H1 (cell line): ENCODE data around the gene LAMC1. TPM values are rescaled to one million over a fixed set of nuclear protein-coding genes. Genes with fewer than 3 reads are reported as not detected.

Source experiments
- CTCF ChIA-PET: fragments of 300-600 bp; sonication (Branson Sonifier 250); formaldehyde crosslinking; loops from one replicate; lab custom pipeline; 2021; ENCODE audit not compliant: partially characterized antibody; lab: Charles Lee
- POLR2A ChIA-PET: fragments of 300-600 bp; sonication (Branson Sonifier 250); formaldehyde crosslinking; loops from one replicate; lab custom pipeline; 2021; ENCODE audit warnings: inconsistent platforms; ENCODE audit not compliant: partially characterized antibody; lab: Charles Lee
- DNase-seq, 2 experiments: peaks; one replicate each; pipeline versions ENCODE4 v3.0.0 to v3.0.0-alpha.2; 2010 to 2022; ENCODE audit warnings: low spot score in 2 of 2, low read depth in 1 of 2, mixed read lengths in 1 of 2
- FAIRE-seq: peaks from 2 replicates; lab custom pipeline; 2011; peaks lifted over from hg19 to GRCh38; lab: Jason Lieb, UNC
- H2AFZ ChIP-seq: 2 replicates; pipeline ENCODE4 v1.8.1; 2012; ENCODE audit warnings: low read length, inconsistent platforms
- H2AK5ac ChIP-seq: 2 replicates; pipeline ENCODE4 v1.6.1; 2013; ENCODE audit warnings: low read depth, low read length
- H2BK120ac ChIP-seq: replicated peaks from 2 replicates; pipeline ENCODE3; 2013; ENCODE audit warnings: low read depth, low read length, inconsistent platforms
- H2BK12ac ChIP-seq: 2 replicates; pipeline ENCODE4 v1.6.1; 2013; ENCODE audit warnings: low read depth, low read length
- H2BK15ac ChIP-seq: 2 replicates; pipeline ENCODE4 v1.6.1; 2013; ENCODE audit warnings: low read length
- H2BK20ac ChIP-seq: 2 replicates; pipeline ENCODE4 v1.6.1; 2013; ENCODE audit warnings: low read length
- H2BK5ac ChIP-seq: 2 replicates; pipeline ENCODE4 v1.6.1; 2013; ENCODE audit warnings: low read depth, low read length
- H3K14ac ChIP-seq: 2 replicates; pipeline ENCODE4 v1.6.1; 2013; ENCODE audit warnings: inconsistent platforms; ENCODE audit not compliant: insufficient read length
- H3K18ac ChIP-seq: 2 replicates; pipeline ENCODE4 v1.6.1; 2013; ENCODE audit warnings: low read length; ENCODE audit errors: extremely low read depth
- H3K23ac ChIP-seq: 2 replicates; pipeline ENCODE4 v1.6.1; 2013; ENCODE audit warnings: inconsistent platforms; ENCODE audit not compliant: insufficient read length
- H3K23me2 ChIP-seq: 2 replicates; pipeline ENCODE4 v1.6.1; 2013; ENCODE audit warnings: low read depth, low read length
- H3K27ac ChIP-seq: 2 replicates; pipeline ENCODE4 v1.6.1; 2011; ENCODE audit warnings: low read depth, low read length, inconsistent platforms
- H3K27me3 ChIP-seq, 4 experiments: replicated peaks in 1 of 4; 1 replicate in 1 of 4; 2 replicates in 3 of 4; pipeline versions ENCODE4 v1.6.1 to v1.8.1; 2011 to 2013; ENCODE audit warnings: low read length in 3 of 4, mild to moderate bottlenecking in 3 of 4, inconsistent platforms in 2 of 4, mixed read lengths in 2 of 4, moderate library complexity in 1 of 4; ENCODE audit not compliant: control insufficient read depth in 3 of 4, insufficient read depth in 3 of 4; ENCODE audit errors: extremely low read depth in 1 of 4
- H3K36me3 ChIP-seq, 4 experiments: 2 replicates each; pipeline versions ENCODE4 v1.6.1 to v1.8.1; 2011 to 2013; ENCODE audit warnings: mild to moderate bottlenecking in 4 of 4, low read length in 3 of 4, moderate library complexity in 2 of 4, control low read depth in 1 of 4, inconsistent platforms in 1 of 4; ENCODE audit not compliant: insufficient read depth in 4 of 4, control insufficient read depth in 2 of 4
- H3K4ac ChIP-seq: replicated peaks from 2 replicates; pipeline ENCODE3; 2013; ENCODE audit warnings: low read length, low read depth, mixed read lengths, inconsistent platforms; ENCODE audit not compliant: insufficient read length
- H3K4me1 ChIP-seq, 4 experiments: replicated peaks in 1 of 4; 1 replicate in 1 of 4; 2 replicates in 3 of 4; pipeline versions ENCODE4 v1.6.1 to v1.8.1; 2011 to 2013; ENCODE audit warnings: low read length in 3 of 4, inconsistent platforms in 2 of 4, mixed read lengths in 1 of 4; ENCODE audit not compliant: insufficient read depth in 4 of 4, control insufficient read depth in 3 of 4
- H3K4me2 ChIP-seq, 2 experiments: 2 replicates each; pipeline versions ENCODE4 v1.6.1 to v1.8.1; 2011 to 2013; ENCODE audit warnings: low read depth in 2 of 2, low read length in 2 of 2, control low read depth in 1 of 2, inconsistent platforms in 1 of 2, mild to moderate bottlenecking in 1 of 2; ENCODE audit not compliant: insufficient read depth in 1 of 2
- H3K4me3 ChIP-seq, 4 experiments: fragments of 200-600, 300-600 bp in 1 of 4; sonication (generic), shearing (Covaris generic), sonication (Bioruptor Twin) in 1 of 4; 2 replicates each; pipeline versions ENCODE4 v1.5.1 to v1.8.1; 2011 to 2016; ENCODE audit warnings: low read length in 4 of 4, low read depth in 3 of 4, control low read depth in 2 of 4, inconsistent platforms in 2 of 4, mild to moderate bottlenecking in 2 of 4, mixed read lengths in 1 of 4, moderate library complexity in 1 of 4; ENCODE audit not compliant: insufficient read depth in 2 of 4; ENCODE audit errors: extremely low read depth in 1 of 4
- H3K56ac ChIP-seq: replicated peaks from 2 replicates; pipeline ENCODE3; 2013; ENCODE audit warnings: low read depth, mild to moderate bottlenecking, mixed read lengths, low read length, inconsistent platforms; ENCODE audit not compliant: insufficient read length
- H3K79me1 ChIP-seq: 2 replicates; pipeline ENCODE4 v1.6.1; 2013; ENCODE audit warnings: low read depth, low read length, control low read depth
- H3K79me2 ChIP-seq, 2 experiments: 2 replicates each; pipeline versions ENCODE4 v1.6.1 to v1.8.1; 2012 to 2013; ENCODE audit warnings: low read length in 2 of 2, mild to moderate bottlenecking in 2 of 2, inconsistent platforms in 1 of 2; ENCODE audit not compliant: insufficient read depth in 2 of 2, control insufficient read depth in 1 of 2
- H3K9ac ChIP-seq, 4 experiments: replicated peaks in 1 of 4; 1 replicate in 1 of 4; 2 replicates in 3 of 4; pipeline versions ENCODE4 v1.6.1 to v1.8.1; 2011 to 2013; ENCODE audit warnings: low read depth in 3 of 4, low read length in 3 of 4, control low read depth in 2 of 4, mild to moderate bottlenecking in 2 of 4, moderate library complexity in 2 of 4, inconsistent platforms in 1 of 4; ENCODE audit errors: extremely low read depth in 1 of 4
- H3K9me3 ChIP-seq, 2 experiments: 2 replicates each; pipeline versions ENCODE4 v1.6.1 to v1.8.1; 2012 to 2013; ENCODE audit warnings: mild to moderate bottlenecking in 2 of 2, moderate library complexity in 2 of 2, control low read depth in 1 of 2, inconsistent platforms in 1 of 2, low read depth in 1 of 2, low read length in 1 of 2, mixed read lengths in 1 of 2; ENCODE audit not compliant: insufficient read depth in 2 of 2
- H4K20me1 ChIP-seq, 2 experiments: replicated peaks in 1 of 2; 2 replicates each; pipeline versions ENCODE3 to v1.8.1; 2011 to 2013; ENCODE audit warnings: inconsistent platforms in 2 of 2, low read length in 2 of 2, mild to moderate bottlenecking in 1 of 2; ENCODE audit not compliant: insufficient read depth in 2 of 2, control insufficient read depth in 1 of 2
- H4K5ac ChIP-seq: 2 replicates; pipeline ENCODE4 v1.6.1; 2013; ENCODE audit warnings: low read length, low read depth, mixed read lengths, inconsistent platforms; ENCODE audit not compliant: insufficient read length
- H4K8ac ChIP-seq: 2 replicates; pipeline ENCODE4 v1.8.0; 2013; ENCODE audit warnings: mild to moderate bottlenecking, moderate library complexity, low read length, inconsistent platforms; ENCODE audit not compliant: insufficient read depth; ENCODE audit errors: extremely low read depth
- H4K91ac ChIP-seq: replicated peaks from 2 replicates; pipeline ENCODE3; 2013; ENCODE audit warnings: low read length, mixed read lengths, inconsistent platforms; ENCODE audit not compliant: insufficient read length
- ASH2L ChIP-seq: fragments of 200-600, 300-600 bp; sonication (generic); IDR thresholded peaks from one replicate; pipeline ENCODE4 v1.7.1; 2017; ENCODE audit warnings: low read length
- ATF2 ChIP-seq: IDR thresholded peaks from 2 replicates; pipeline ENCODE4 v1.6.1; 2012; ENCODE audit warnings: low read length, inconsistent platforms
- BRCA1 ChIP-seq: IDR thresholded peaks from 2 replicates; pipeline ENCODE4 v1.6.1; 2012; ENCODE audit warnings: low read depth, low read length, improper control_type of control experiment
- CBX8 ChIP-seq: fragments of 300-800, 300-1000 bp; sonication (generic); IDR thresholded peaks from 2 replicates; pipeline ENCODE4 v1.7.1; 2016; ENCODE audit warnings: low read depth, low read length, borderline replicate concordance
- EGR1 ChIP-seq: IDR thresholded peaks from 2 replicates; pipeline ENCODE4 v1.6.1; 2011; ENCODE audit warnings: low read depth, low read length, borderline replicate concordance
- GABPA ChIP-seq: IDR thresholded peaks from 2 replicates; pipeline ENCODE4 v1.6.1; 2011; ENCODE audit warnings: mild to moderate bottlenecking, low read length, moderate library complexity, borderline replicate concordance; ENCODE audit not compliant: insufficient read depth
- MAX ChIP-seq: IDR thresholded peaks from 2 replicates; pipeline ENCODE4 v1.6.1; 2012; ENCODE audit warnings: inconsistent platforms
- SAP30 ChIP-seq: fragments of 300-600 bp; sonication (generic); IDR thresholded peaks from 2 replicates; pipeline ENCODE4 v1.7.1; 2012; ENCODE audit warnings: low read length, moderate library complexity, mild to moderate bottlenecking, inconsistent platforms; ENCODE audit not compliant: insufficient read depth, insufficient replicate concordance
- SP2 ChIP-seq: IDR thresholded peaks from 2 replicates; pipeline ENCODE4 v1.6.1; 2012; ENCODE audit warnings: mild to moderate bottlenecking, low read length, inconsistent platforms
- ZNF274 ChIP-seq: IDR thresholded peaks from 2 replicates; pipeline ENCODE4 v1.7.0; 2012; ENCODE audit warnings: low read length, borderline replicate concordance; ENCODE audit errors: extremely low read depth
- polyA plus RNA-seq, 7 experiments: library from polyadenylated mRNA; depleted of rRNA in 3 of 7; stranded (reverse) in 5 of 7; unstranded in 2 of 7; fragments of >200 nt in 5 of 7; fragments of 200-250 nt in 2 of 7; gene quantifications; 1 replicate in 5 of 7; 2 replicates in 1 of 7; 4 replicates in 1 of 7; pipeline versions ENCODE4 v1.2.1 to v1.2.3, GENCODE V29; 2011 to 2013; ENCODE audit warnings: missing spikeins in 2 of 7, mixed read lengths in 2 of 7
- total RNA-seq: library from RNA; stranded (reverse); fragmentation: NEBNext Ultra II Directional; extraction: Animal tissue kit (Norgen Biotek cat#: 25700); gene quantifications from 2 replicates; pipeline ENCODE4 v1.2.1, GENCODE V29; 2021
- TF ChIP-seq, protein P1 (sequence below), 3 experiments: IDR thresholded peaks; 1 replicate in 2 of 3; 2 replicates in 1 of 3; pipeline versions ENCODE4 v1.5.1 to v1.6.1; 2011; ENCODE audit warnings: low read length in 3 of 3, mild to moderate bottlenecking in 3 of 3, inconsistent platforms in 2 of 3, low read depth in 1 of 3, moderate library complexity in 1 of 3; ENCODE audit not compliant: insufficient read depth in 1 of 3; ENCODE audit errors: control extremely low read depth in 1 of 3

The LAMC1 gene
- total and polyA plus RNA-seq, 2 of the 8 experiments (the other 6 are each of a cell fraction or from before 2014, with no cell fraction given): 47.6 to 90.3 TPM

- H3K23me2 ChIP-seq: no peaks in the 10 kb centered on the region
- FAIRE-seq (no peak), DNase-seq (no peak)
- H3K4me1 ChIP-seq: no peaks in the 10 kb centered on the region
- H3K4me3 ChIP-seq: no peak overlapping the region
- no peak overlapping the region for H3K56ac ChIP-seq
- peaks cover 0 to 16% (median 15%) of the 10 kb centered on the region in 4 experiments; a peak in 6 of 8 replicates for H3K36me3 ChIP-seq
- no peaks in the 10 kb centered on the region for H3K79me1 ChIP-seq
- ChIA-PET CTCF (interaction anchor here (0.6 to 1.3 kb wide), 3 partner anchors 9 to 800 kb away, joined by 3 read pairs; no protein-coding TSS in a partner anchor), POLR2A (no interaction called here)
- H3K18ac ChIP-seq: no peak overlapping the region
- no peak overlapping the region for H3K14ac ChIP-seq
- H3K23ac ChIP-seq: no peak overlapping the region
- no peaks in the 10 kb centered on the region for H3K27me3 ChIP-seq
- no peaks in the 10 kb centered on the region for H4K20me1 ChIP-seq
- no peak overlapping the region for H3K4me2 ChIP-seq
- H4K5ac ChIP-seq: no peak overlapping the region
- H3K9me3 ChIP-seq: no peaks in the 10 kb centered on the region
- no peak overlapping the region for H2BK120ac ChIP-seq
- H2BK12ac ChIP-seq: no peak overlapping the region
- no peak overlapping the region for H2AK5ac ChIP-seq
- no peak overlapping the region for H2BK20ac ChIP-seq
- H2BK5ac ChIP-seq: no peak overlapping the region
- H3K27ac ChIP-seq: no peak overlapping the region
- no peak overlapping the region for H3K4ac ChIP-seq
- no peak overlapping the region for H3K9ac ChIP-seq
- no peak overlapping the region for H4K91ac ChIP-seq
- H3K79me2 ChIP-seq: no peaks in the 10 kb centered on the region
- H4K8ac ChIP-seq: no peak overlapping the region
- H2BK15ac ChIP-seq: no peak overlapping the region
- H2AFZ ChIP-seq: no peak overlapping the region
- TF ChIP-seq SAP30: no peak
- TF ChIP-seq CBX8: no peak
- no peak for TF ChIP-seq EGR1
- TF ChIP-seq BRCA1: no peak
- no peak for TF ChIP-seq SP2
- TF ChIP-seq, protein P1, sequence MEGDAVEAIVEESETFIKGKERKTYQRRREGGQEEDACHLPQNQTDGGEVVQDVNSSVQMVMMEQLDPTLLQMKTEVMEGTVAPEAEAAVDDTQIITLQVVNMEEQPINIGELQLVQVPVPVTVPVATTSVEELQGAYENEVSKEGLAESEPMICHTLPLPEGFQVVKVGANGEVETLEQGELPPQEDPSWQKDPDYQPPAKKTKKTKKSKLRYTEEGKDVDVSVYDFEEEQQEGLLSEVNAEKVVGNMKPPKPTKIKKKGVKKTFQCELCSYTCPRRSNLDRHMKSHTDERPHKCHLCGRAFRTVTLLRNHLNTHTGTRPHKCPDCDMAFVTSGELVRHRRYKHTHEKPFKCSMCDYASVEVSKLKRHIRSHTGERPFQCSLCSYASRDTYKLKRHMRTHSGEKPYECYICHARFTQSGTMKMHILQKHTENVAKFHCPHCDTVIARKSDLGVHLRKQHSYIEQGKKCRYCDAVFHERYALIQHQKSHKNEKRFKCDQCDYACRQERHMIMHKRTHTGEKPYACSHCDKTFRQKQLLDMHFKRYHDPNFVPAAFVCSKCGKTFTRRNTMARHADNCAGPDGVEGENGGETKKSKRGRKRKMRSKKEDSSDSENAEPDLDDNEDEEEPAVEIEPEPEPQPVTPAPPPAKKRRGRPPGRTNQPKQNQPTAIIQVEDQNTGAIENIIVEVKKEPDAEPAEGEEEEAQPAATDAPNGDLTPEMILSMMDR (IDR thresholded peaks at IDR 0.05; ENCODE audit: control extremely low read depth in 1 of 3, insufficient read depth in 1 of 3, low read depth in 1 of 3, low read length in 3 of 3): no peak
- no peak for TF ChIP-seq MAX
- no peak for TF ChIP-seq ATF2
- no peak for TF ChIP-seq ZNF274
- no peak for TF ChIP-seq ASH2L
- no peak for TF ChIP-seq GABPA
Observed at GRCh38 chr1:183140633-183141032, 117.4 kb downstream of the LAMC1 start.
